Coronary artery (tissue), 2 donors: ENCODE measurements around the gene MIOX.
"Not testable (repeated sequence)": the region's sequence is repeated elsewhere in the genome, so short reads cannot be mapped to it uniquely, and the experiment has no call there.

Experiments
- DNase-seq: peaks from one replicate; pipeline ENCODE4 v3.0.0-alpha.2; 2017; ENCODE audit warnings: low spot score
- H3K27ac ChIP-seq, 2 donors: fragments of 200-600 bp; sonication (generic); one replicate each; pipeline ENCODE4 v1.5.1; 2016 to 2019
- H3K4me3 ChIP-seq: fragments of 200-600 bp; sonication (generic); 2 replicates; pipeline ENCODE4 v1.5.1; 2016; ENCODE audit warnings: mild to moderate bottlenecking, moderate library complexity
- TF ChIP-seq, protein P1 (sequence below): fragments of 200-600 bp; sonication (generic); IDR thresholded peaks from one replicate; pipeline ENCODE4 v1.5.1; 2019; ENCODE audit warnings: antibody characterized with exemption

The MIOX gene

DNA sequence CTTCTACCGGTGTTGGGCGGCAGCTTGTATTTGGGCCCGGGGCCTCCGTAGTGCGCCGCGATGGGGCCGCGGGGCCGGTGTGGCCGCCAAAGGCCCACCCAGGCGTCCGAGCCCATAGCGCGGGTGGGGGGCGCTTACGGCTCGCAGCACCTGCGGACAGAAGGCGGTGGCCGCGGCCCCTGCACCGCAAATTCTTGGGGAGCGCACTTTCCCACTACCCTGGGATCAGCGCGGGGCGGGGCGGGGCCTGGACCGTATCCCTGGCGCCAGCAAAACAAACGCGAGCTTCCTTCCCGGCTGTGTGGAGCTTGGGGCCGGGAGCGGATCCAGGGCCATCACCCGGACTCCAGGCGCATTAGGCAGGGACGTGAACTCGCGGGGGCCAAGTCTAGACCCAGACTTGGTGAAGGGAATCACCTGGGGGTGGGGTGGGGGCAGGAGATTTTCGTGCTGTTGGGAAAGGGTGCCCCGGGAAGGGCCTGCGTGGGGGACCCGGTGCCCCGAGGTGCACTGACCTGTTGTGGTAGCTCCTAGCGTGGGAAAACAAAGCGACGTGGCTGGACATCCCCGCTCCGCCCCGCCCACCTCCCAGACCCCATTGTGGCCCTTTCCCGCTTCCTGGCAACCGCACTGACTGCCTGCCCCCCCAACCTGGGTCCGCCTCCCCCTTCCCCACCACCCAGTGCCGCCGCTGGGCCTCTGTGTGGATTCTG lies 45.5 kb downstream of the MIOX start:
- H3K4me3 ChIP-seq, result peak overlapping the region; percentile 83
- TF ChIP-seq, protein P1, sequence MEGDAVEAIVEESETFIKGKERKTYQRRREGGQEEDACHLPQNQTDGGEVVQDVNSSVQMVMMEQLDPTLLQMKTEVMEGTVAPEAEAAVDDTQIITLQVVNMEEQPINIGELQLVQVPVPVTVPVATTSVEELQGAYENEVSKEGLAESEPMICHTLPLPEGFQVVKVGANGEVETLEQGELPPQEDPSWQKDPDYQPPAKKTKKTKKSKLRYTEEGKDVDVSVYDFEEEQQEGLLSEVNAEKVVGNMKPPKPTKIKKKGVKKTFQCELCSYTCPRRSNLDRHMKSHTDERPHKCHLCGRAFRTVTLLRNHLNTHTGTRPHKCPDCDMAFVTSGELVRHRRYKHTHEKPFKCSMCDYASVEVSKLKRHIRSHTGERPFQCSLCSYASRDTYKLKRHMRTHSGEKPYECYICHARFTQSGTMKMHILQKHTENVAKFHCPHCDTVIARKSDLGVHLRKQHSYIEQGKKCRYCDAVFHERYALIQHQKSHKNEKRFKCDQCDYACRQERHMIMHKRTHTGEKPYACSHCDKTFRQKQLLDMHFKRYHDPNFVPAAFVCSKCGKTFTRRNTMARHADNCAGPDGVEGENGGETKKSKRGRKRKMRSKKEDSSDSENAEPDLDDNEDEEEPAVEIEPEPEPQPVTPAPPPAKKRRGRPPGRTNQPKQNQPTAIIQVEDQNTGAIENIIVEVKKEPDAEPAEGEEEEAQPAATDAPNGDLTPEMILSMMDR, result no peak
- peak overlapping the region; percentile 66 to 98 for H3K27ac ChIP-seq
- DNase-seq, result peak; percentile 86

DNA sequence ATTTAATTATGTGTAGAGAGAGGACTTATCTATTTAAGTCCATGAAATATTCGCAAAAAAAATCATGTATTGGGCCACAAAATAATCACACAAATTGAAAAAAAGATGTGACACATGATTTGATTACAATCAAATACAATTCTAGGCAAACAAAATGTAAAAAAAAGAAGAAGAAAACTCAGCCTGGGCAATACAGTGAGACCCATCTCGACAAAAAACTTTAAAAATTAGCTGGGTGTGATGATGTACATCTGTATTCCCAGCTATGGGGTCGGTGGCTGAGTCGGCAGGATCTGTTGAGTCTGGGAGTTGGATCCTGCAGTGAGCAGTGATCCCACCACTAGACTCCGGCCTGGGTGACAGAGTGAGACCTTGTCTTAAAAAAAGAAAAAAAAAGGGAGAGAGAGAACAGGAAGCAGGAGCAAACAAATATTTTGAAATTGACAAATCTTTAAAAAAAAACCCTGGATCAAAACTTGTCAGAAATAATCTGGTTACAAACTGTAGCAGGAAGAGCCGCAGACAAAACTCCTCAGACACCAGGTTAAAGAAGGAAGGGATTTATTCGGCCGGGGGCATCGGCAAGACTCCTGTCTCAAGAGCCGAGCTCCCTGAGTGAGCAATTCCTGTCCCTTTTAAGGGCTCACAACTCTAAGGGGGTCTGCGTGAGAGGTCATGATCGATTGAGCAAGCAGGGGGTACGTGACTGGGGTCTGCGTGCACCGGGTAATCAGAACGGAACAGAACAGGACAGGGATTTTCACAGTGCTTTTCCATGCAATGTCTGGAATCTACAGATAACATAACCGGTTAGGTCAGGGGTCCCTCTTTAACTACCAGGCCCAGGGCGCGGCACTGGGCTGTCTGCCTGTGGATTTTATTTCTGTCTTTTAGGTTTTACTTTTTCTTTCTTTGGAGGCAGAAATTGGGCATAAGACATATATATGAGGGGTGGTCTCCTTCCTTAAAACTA lies 46.5 kb downstream of the MIOX start:
- peak overlapping the region in 1 of 2 donors; percentile 98 for H3K27ac ChIP-seq
- TF ChIP-seq, protein P1, result no peak
- H3K4me3 ChIP-seq, result peak overlapping the region; percentile 83
- DNase-seq, result no peak

DNA sequence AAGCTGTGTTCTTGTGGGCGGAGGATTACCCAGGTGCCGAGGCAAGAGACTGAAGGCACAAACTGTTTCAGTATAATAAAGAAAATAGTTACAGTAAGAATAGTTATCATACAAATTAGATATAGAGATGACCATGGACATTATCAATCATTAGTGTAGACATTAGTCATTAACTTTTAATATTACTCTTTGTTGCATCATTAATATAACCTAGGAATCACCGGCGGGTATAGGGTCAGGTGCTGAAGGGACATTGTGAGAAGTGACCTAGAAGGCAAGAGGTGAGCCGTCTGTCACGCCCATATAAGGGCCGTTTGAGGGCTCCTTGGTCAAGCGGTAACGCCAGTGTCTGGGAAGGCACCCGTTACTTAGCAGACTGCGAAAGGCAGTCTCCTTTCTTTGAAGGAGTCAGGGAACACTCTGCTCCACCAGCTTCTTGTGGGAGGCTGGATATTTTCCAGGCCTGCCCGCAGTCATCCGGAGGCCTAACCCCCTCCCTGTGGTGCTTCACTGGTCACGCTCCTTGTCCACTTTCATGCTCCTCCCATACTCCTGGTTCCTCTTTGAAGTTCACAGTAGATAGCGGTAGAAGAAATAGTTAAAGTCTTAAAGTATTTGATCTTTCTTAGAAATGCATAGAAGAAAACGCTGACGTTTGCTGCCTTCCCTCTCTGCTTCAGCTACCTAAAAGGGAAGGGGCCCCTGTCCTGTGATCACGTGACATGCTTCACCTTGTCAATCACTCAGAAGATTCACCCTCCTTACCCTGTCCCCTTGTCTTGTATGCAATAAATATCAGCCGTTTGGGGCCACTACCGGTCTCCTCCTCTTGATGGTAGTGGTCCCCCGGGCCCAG lies 47.4 kb downstream of the MIOX start:
- peak overlapping the region in 1 of 2 donors; percentile 51 for H3K27ac ChIP-seq
- DNase-seq, H3K4me3 ChIP-seq: not testable (repeated sequence)

GRCh38 chr22:50535113-50535512 lies 48.5 kb downstream of the MIOX start:
- no peak overlapping the region for H3K27ac ChIP-seq

DNA sequence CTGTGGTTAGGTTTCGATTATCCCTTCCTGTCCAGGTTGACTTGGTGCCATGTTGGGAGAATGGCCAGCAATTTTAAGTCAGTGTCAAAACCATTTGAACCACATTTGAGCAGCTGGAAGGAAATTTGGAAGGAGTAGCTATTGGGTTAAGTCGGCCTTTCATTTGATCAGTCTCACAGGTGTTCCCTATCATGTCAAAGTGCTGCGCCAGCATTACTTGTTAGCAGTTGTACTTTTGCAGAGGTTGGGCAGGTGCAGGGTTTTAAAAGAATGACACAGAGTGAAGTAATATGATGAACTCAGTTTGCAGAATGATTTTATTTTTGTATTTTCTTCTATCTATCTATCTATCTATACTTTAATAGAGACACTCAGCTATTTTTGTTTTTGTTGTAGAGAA lies 49.6 kb downstream of the MIOX start:
- TF ChIP-seq, protein P1, result no peak
- Histone ChIP-seq H3K4me3 (no peak overlapping the region), H3K27ac (no peak overlapping the region)
- no peak for DNase-seq

More at GRCh38 chr22:50535113-50535512, 48.5 kb downstream of the MIOX start:
- TF ChIP-seq, protein P1, result no peak
- no peak overlapping the region for H3K4me3 ChIP-seq
- DNase-seq, result no peak

GRCh38 chr22:50537765-50538164 lies 51.1 kb downstream of the MIOX start:
- DNase-seq, result no peak
- TF ChIP-seq, protein P1, result no peak
- no peak overlapping the region for H3K4me3 ChIP-seq
- peak overlapping the region in 1 of 2 donors; percentile 79 for H3K27ac ChIP-seq
